Parathyroid adenoma (tissue), 2 donors: ENCODE measurements around the gene GRIK4.

Experiments used
- H2AFZ ChIP-seq: fragments of 300-600 bp; sonication (generic); one replicate; pipeline ENCODE4 v1.7.0; 2017; ENCODE audit warnings: antibody characterized with exemption, mild to moderate bottlenecking
- H3K27ac ChIP-seq: fragments of 300-600 bp; sonication (generic); one replicate; pipeline ENCODE4 v1.7.0; 2017
- H3K27me3 ChIP-seq: fragments of 300-600 bp; sonication (generic); one replicate; pipeline ENCODE4 v1.7.0; 2017; ENCODE audit warnings: low read length; ENCODE audit not compliant: control insufficient read depth, insufficient read depth
- H3K36me3 ChIP-seq: fragments of 300-600 bp; sonication (generic); one replicate; pipeline ENCODE4 v1.7.0; 2017; ENCODE audit warnings: low read length; ENCODE audit not compliant: control insufficient read depth, insufficient read depth
- H3K4me1 ChIP-seq: fragments of 300-600 bp; sonication (generic); one replicate; pipeline ENCODE4 v1.7.0; 2017; ENCODE audit warnings: control low read depth
- H3K4me2 ChIP-seq: fragments of 300-600 bp; sonication (generic); one replicate; pipeline ENCODE4 v1.7.0; 2017; ENCODE audit warnings: low read length
- H3K4me3 ChIP-seq: fragments of 300-600 bp; sonication (generic); one replicate; pipeline ENCODE4 v1.7.0; 2017; ENCODE audit warnings: low read depth, low read length
- H3K79me2 ChIP-seq: fragments of 300-600 bp; sonication (generic); one replicate; pipeline ENCODE4 v1.7.0; 2017; ENCODE audit warnings: control low read depth
- H3K9ac ChIP-seq: fragments of 300-600 bp; sonication (generic); one replicate; pipeline ENCODE4 v1.7.0; 2017; ENCODE audit warnings: mild to moderate bottlenecking
- H3K9me3 ChIP-seq: fragments of 300-600 bp; sonication (generic); one replicate; pipeline ENCODE4 v1.7.0; 2017; ENCODE audit warnings: low read length; ENCODE audit not compliant: control insufficient read depth
- CTCF ChIP-seq: fragments of 300-600 bp; sonication (generic); IDR thresholded peaks from one replicate; pipeline ENCODE4 v1.7.0; 2017; ENCODE audit warnings: antibody characterized with exemption, mild to moderate bottlenecking
- donor health status: primary hyperparathyroidism.

Gene GRIK4

GRCh38 chr11:120610111-120610510 is 98.6 kb downstream of the GRIK4 start:
- H3K9ac ChIP-seq = no peak overlapping the region
- no peak for TF ChIP-seq CTCF
- no peaks in the 10 kb centered on the region for H3K27me3 ChIP-seq
- H3K79me2 ChIP-seq = no peaks in the 10 kb centered on the region
- H3K27ac ChIP-seq = no peak overlapping the region
- H3K9me3 ChIP-seq = no peaks in the 10 kb centered on the region
- H3K36me3 ChIP-seq = no peaks in the 10 kb centered on the region
- H3K4me3 ChIP-seq = no peak overlapping the region
- no peak overlapping the region for H2AFZ ChIP-seq
- H3K4me1 ChIP-seq = no peaks in the 10 kb centered on the region
- no peak overlapping the region for H3K4me2 ChIP-seq

- Histone ChIP-seq H3K9me3 (no peaks in the 10 kb centered on the region), H3K27ac (no peak overlapping the region), H3K9ac (no peak overlapping the region), H3K4me2 (no peak overlapping the region), H3K27me3 (no peaks in the 10 kb centered on the region), H3K36me3 (no peaks in the 10 kb centered on the region), H2AFZ (no peak overlapping the region), H3K4me1 (no peaks in the 10 kb centered on the region), H3K4me3 (no peak overlapping the region), H3K79me2 (no peaks in the 10 kb centered on the region)
- TF ChIP-seq CTCF = no peak
Measured at GRCh38 chr11:120611581-120611980, 100.0 kb downstream of the GRIK4 start.

GRCh38 chr11:120612513-120613263 is 101.1 kb downstream of the GRIK4 start:
- no peaks in the 10 kb centered on the region for H3K27me3 ChIP-seq
- H3K9me3 ChIP-seq = no peaks in the 10 kb centered on the region
- no peak overlapping the region for H3K4me3 ChIP-seq
- no peaks in the 10 kb centered on the region for H3K36me3 ChIP-seq
- no peak overlapping the region for H2AFZ ChIP-seq
- no peaks in the 10 kb centered on the region for H3K4me1 ChIP-seq
- no peak overlapping the region for H3K9ac ChIP-seq
- H3K27ac ChIP-seq = no peak overlapping the region
- H3K4me2 ChIP-seq = no peak overlapping the region
- H3K79me2 ChIP-seq = no peaks in the 10 kb centered on the region
- TF ChIP-seq CTCF = no peak

GRCh38 chr11:120613264-120614226 is 102.0 kb downstream of the GRIK4 start:
- H3K9ac ChIP-seq = no peak overlapping the region
- no peaks in the 10 kb centered on the region for H3K9me3 ChIP-seq
- H3K27ac ChIP-seq = no peak overlapping the region
- no peaks in the 10 kb centered on the region for H3K27me3 ChIP-seq
- no peaks in the 10 kb centered on the region for H3K79me2 ChIP-seq
- H3K4me1 ChIP-seq = no peaks in the 10 kb centered on the region
- no peaks in the 10 kb centered on the region for H3K36me3 ChIP-seq
- H3K4me2 ChIP-seq = no peak overlapping the region
- no peak overlapping the region for H2AFZ ChIP-seq
- TF ChIP-seq CTCF = no peak
- H3K4me3 ChIP-seq = no peak overlapping the region
